ENCODE data around the gene SGCD. TPM values are rescaled to one million over a fixed set of nuclear protein-coding genes. Genes with fewer than 3 reads are reported as not detected.

Gene SGCD
- total RNA-seq, 4 donors from 2014 or later, result 1.1 to 8.2 (median 4.4) TPM

- no peak for ATAC-seq (ENCODE audit: low FRiP score)
- TF ChIP-seq, protein P1, sequence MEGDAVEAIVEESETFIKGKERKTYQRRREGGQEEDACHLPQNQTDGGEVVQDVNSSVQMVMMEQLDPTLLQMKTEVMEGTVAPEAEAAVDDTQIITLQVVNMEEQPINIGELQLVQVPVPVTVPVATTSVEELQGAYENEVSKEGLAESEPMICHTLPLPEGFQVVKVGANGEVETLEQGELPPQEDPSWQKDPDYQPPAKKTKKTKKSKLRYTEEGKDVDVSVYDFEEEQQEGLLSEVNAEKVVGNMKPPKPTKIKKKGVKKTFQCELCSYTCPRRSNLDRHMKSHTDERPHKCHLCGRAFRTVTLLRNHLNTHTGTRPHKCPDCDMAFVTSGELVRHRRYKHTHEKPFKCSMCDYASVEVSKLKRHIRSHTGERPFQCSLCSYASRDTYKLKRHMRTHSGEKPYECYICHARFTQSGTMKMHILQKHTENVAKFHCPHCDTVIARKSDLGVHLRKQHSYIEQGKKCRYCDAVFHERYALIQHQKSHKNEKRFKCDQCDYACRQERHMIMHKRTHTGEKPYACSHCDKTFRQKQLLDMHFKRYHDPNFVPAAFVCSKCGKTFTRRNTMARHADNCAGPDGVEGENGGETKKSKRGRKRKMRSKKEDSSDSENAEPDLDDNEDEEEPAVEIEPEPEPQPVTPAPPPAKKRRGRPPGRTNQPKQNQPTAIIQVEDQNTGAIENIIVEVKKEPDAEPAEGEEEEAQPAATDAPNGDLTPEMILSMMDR (IDR thresholded peaks at IDR 0.05), result no peak
- DNase-seq (ENCODE audit: low spot score), result no peak
Measured at GRCh38 chr5:156476678-156477077, 149.7 kb downstream of the SGCD start.

GRCh38 chr5:156477196-156477595, 150.2 kb downstream of the SGCD start:
- DNase-seq (ENCODE audit: low spot score), result no peak
- TF ChIP-seq, protein P1 (IDR thresholded peaks at IDR 0.05), result no peak
- ATAC-seq (ENCODE audit: low FRiP score), result no peak

- TF ChIP-seq, protein P1 (IDR thresholded peaks at IDR 0.05), result no peak
- DNase-seq (ENCODE audit: low spot score) (no peak), ATAC-seq (ENCODE audit: low FRiP score) (no peak)
Measured at GRCh38 chr5:156479849-156480248, 152.9 kb downstream of the SGCD start.

DNA sequence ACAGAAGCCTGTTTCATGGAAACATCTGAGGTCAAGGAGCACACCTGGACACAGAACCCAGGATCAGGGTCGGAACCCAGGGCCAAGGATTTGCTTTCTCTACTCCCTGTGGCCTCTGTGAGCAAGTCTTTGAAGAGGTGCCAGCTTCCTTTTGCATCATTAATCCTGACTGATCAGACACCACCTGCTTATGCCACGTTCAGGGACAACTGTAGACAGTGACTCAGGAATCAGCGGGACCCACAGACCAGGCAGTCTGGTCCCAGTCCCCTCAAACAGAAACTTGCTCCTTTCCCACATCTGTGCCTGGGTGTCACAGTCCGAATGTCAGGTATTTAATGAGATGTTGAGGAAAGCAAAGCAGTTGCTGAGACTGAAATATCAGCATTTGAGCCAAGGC, 154.8 kb downstream of the SGCD start:
- ATAC-seq (ENCODE audit: low FRiP score) (no peak), DNase-seq (ENCODE audit: low spot score) (no peak)
- TF ChIP-seq, protein P1 (IDR thresholded peaks at IDR 0.05), result no peak

- no peak for DNase-seq (ENCODE audit: low spot score)
- no peak for ATAC-seq (ENCODE audit: low FRiP score)
- TF ChIP-seq, protein P1 (IDR thresholded peaks at IDR 0.05), result no peak
Measured at GRCh38 chr5:156482818-156483217, 155.9 kb downstream of the SGCD start.

DNA sequence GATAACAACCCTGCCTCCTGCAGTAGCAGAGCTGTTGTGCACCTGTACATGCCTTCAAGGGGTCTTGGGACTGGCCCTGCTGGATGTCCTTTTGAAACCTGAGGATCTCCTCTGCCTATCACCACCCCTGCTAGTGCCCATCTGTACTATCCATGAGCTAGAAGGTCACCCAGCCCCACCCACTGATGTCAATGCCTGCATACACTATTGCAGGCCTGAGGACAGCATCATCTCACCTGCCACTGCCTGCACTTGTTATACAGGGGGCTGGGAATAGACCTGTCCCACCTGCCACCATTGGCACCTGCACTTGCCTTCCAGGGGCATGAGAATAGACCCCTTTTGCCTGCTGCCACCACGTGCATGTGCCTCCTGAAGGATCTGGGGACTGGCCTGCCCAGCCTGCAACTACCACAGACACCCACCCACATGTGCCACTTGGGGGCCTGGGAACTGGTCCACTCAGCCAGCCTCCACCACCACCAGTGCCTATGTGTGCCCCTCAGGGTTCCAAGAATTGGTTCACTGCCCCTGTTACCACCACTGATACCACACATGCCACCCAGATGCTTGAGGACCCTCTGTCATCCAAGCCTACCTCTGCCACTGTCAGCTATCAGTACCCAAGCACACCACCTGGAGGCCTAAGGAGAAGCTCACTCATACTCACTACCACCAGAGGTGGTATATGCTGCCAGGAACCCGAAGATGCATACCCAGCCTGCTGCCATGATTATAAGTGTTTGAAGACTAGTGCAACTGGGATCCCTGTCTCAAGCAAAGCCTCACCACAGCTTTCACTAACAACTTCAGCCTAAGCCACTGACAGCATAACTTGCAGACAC, 159.7 kb downstream of the SGCD start:
- no peak for ATAC-seq (ENCODE audit: low FRiP score)
- no peak for DNase-seq (ENCODE audit: low spot score)
- TF ChIP-seq, protein P1 (IDR thresholded peaks at IDR 0.05), result no peak

DNA sequence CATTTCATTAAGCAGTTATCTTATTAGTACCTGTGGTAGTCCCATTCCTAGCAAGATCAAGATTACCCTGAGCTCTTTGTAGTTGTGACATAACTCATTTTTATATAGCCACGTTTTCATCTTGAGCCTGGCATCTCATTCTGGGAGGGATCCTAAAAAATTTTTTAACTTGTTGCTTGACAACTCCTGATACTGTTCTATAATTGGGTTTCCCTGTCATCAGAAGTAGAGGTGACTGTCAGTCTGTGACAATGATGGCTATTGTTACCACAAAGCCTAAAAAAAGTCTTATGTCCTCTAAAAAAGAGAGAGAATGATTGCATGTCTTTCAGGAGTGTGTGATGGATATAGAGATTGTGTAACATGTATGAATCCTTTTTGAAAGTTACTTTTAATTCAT, 164.8 kb downstream of the SGCD start:
- TF ChIP-seq, protein P1 (IDR thresholded peaks at IDR 0.05), result no peak
- ATAC-seq (ENCODE audit: low FRiP score), result no peak

More for the DNA sequence above, 164.8 kb downstream of the SGCD start:
- no peak for DNase-seq (ENCODE audit: low spot score)
